GM10847 (cell line): ENCODE results near the gene GPNMB.
A peak's percentile ranks its signal among the peaks of the same experiment; 100 is the strongest.

ENCODE experiments used
- POLR2A ChIP-seq: IDR thresholded peaks from 2 replicates; pipeline ENCODE4 v1.6.1; 2011; ENCODE audit not compliant: insufficient read length; ENCODE audit errors: extremely low read depth

Gene GPNMB

DNA sequence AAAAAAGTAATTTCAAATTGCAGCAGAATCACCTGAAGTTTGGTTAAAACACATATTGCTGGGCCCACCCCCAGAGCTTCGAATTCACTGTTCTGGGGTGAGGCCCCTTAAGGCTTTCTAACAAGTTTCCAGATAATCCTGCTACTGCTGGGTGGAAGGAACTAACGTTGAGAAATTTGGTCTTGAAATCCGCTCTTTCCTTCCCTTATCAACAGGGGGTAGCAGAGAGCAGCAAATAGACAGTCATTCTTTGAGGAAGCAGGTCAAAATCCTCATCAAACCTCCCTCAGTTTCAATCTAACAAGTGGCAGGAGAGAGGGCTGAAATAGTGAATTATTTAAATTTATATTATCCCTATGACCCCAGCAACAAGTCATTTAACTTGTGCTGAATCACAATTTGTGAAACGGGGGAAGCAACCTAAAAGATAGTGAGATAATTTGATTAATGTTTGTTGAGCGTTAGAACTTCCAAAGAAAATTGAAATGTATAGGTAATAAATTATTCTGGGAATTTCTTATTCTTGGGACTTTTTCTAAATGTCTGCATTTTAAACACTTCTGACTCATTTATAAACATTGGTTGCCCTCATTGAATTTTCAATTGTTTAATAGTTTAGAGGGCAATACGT lies 30.9 kb downstream of the GPNMB start:
- TF ChIP-seq POLR2A = no peak

DNA sequence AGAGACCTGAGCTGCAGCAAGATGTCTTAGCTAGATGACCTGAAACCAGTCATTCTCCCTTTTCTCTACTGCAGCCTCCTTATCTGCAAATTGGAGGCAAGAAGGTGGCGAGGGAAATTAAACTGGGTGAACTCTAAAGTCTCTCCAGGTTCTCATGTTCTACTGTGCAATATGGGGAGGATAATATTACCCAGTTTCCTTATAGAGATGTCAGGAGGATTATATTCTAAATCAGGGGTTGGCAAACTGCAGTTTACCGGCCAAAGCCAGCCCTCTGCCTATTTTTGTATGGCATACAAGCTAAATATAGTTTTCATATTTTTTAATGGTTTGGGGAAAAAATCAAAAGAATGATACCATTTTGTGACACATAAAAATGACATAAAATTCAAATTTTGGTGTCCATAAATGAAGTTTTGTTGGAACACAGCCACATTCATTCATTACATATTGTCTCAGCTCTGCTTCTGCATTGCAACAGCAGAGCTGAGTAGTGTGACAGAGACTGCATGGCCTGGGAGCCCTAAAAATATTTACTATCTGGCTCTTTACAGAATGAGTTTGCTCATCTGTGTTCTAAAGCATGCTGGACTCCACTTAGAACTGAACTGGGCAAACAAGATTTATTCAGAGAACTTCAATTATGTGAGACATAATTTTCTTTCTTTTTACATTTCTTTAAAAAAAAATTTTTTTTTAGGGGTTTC lies 33.4 kb downstream of the GPNMB start:
- no peak for TF ChIP-seq POLR2A

DNA sequence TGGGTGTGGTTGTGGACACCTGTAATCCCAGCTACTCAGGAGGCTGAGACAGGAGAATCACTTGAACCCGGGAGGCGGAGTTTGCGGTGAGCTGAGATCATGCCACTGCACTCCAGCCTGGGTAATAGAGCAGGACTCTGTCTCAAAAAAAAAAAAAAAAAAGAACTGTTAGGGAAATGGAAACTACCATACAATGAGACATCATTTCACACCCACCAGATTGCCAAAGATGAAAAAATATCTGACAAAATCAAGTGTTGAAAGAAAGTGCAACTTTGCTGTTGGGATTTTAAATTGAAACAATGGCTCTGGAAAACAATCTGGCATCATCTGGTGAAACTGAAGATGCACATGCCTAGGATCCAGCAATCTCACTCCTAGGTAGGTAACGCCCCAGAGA lies 36.5 kb downstream of the GPNMB start:
- TF ChIP-seq POLR2A = no peak

DNA sequence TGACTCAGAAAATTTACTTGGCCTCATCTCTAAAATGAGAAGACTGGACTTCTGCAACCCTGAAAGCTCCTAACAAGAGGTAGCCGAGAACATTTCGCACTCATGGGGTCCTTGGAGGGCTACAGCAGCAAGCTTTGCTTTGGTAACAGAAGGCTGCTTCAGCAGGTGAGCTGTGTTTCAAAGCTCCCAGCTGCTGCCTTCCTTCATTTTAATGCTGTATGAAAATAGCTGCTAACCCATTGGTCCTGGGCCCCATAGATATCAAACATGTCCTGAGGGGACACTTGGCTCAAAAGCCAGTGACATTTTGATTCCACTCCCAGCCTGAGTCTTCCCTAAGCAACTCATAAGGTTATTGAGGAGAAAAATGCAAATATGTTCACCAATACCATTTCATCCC lies 38.3 kb downstream of the GPNMB start:
- no peak for TF ChIP-seq POLR2A

DNA sequence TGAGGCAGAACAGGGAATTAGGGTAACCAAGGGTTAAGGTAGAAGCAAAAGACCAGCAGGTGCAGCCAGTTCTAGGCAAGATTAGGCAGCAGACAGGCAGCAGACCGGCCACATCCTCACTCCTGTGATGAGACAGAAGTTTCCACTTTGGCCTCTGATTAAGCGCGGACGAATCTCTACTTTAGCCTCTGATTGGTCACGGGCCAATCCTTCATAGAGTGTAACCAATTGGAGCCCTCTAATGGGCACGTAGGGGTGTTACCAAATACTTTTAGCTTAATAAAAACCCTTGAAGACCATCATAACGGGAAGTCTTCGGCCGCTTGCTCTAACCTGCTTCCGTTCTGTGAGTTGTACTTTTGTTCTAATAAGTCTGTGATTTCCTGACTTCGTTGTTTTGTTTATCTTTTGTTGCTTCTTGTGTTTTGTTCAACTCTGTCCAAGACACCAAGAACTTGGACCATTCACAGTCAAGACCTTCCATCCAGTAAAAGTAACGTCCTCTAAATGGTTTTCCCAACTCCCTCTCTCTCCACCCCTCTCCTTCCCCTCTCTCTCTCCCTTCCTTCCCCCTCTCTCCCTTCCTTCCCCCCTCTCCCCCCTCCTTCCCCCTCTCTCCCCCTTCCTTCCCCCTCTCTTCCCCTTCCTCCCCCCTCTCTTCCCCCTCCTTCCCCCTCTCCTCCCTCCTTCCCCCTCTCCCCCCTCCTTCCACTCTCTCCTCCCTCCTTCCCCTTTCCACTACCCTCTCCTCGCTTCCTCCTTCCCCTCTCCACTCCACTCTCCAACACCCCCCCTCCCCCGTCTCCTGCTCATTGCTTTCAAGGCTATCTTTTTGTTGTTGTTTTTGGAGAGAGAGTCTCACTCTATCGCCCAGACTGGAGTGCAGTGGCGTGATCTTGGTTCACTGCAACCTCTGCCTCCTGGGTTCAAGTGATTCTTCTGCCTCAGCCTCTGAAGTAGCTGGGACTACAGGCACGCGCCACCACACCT lies 39.4 kb downstream of the GPNMB start:
- TF ChIP-seq POLR2A = no peak

DNA sequence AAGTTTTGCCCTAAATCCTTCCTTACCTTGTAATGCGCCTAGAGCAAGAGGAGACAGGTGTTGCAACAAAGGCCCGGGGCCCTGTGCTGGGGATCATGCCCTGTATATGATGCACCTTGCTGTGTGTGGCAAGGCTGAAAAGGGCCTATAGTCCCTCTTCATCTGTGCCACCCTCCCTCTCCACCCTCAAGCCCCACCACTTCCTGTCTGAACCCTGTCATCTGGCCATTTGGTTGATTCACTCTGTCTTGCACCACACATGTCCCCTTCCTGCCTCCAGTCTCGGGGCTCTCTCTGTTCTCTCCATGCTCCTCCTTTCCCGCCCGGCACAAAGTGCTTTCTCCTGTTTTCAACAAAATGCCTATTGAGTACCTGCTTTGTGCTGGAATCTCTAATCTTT lies 41.0 kb downstream of the GPNMB start:
- TF ChIP-seq POLR2A = no peak

DNA sequence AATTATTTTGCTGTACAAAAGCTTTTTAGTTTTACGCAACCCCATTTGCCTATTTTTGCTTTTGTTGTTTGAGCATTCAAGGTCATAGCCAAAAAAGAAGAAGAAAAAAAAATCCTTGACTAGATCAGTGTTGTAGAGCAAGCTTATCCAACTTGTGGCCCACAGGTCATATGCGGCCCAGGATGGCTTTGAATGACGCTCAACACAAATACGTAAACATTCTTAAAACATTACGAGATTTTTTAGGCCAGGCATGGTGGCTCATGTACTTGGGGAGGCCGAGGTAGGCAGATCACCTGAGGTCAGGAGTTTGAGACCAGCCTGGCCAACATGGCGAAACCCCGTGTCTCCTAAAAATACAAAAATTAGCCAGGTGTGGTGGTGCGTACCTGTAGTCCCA lies 44.4 kb downstream of the GPNMB start:
- TF ChIP-seq POLR2A = no peak

DNA sequence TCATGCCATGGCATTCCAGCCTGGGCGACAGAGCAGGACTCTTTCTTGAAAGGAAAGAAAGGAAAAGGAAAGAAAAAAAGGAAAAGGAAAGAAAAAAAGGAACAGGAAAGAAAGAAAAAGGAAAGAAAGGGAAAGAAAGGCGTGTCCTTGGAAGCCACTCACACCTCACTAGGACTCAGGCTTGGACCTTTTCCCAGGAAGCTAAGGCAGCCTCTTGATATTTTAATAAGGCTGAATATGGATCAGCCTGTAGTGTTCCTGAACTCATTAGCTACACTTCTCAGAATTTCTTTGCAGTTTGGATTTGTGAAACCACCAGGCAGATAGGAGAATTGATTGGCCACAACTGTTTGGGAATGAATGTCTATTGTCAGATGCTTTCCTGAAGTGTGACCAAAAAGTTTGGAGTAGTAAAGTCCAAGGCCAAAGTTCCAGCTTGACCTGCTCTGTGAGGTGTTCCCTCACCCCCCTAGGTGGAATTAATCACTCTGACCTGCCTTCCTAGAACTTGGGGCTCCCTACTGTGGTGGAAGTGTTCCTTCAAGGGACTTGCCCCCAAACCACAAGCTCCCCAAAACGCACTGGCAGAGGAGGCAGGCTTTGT lies 45.5 kb downstream of the GPNMB start:
- no peak for TF ChIP-seq POLR2A

DNA sequence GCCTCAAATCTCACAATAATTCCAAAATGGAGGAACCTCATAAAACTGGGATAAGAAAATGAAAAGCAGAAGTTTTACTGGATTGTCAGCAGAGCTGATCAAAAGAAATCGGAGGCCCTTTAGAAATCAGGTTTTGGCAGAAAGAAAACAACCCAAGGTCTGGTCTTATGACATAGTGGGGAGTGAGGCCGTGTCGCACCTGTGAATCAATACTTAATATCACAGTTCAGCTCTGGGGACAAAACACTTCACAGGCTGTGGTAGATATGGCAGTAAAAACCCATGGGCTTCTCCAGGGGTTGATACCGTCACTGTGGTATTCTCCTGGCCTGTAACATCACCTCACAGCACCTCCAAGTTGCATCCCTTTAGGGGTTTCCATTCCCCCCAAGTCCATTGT lies 46.0 kb downstream of the GPNMB start:
- no peak for TF ChIP-seq POLR2A

DNA sequence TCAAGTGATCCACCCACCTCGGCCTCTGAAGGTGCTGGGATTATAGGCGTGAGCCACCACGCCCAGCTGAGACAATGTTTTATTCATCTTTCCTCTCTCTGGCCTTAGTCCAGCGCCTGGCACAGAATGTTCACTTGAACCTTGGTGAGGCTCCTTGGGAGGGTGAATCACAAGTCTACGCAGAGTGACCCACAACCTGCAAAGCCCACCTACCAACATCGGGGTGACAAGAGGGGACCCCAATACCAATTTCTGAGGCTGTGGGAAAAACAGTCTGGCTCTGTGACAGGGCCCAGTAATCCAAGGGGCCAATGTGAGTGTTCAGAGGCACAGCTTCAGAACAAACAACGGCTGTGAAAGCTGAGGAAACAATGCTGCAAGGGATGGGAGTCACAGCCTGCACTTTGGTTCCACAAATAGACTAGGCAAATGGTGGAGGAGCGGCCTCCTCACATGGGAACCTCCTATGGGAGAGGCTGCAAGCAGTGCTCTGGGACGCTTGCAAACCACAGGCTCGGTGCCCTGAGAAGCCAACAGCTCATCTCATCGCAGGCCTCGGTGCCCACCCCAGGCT lies 47.0 kb downstream of the GPNMB start:
- no peak for TF ChIP-seq POLR2A

DNA sequence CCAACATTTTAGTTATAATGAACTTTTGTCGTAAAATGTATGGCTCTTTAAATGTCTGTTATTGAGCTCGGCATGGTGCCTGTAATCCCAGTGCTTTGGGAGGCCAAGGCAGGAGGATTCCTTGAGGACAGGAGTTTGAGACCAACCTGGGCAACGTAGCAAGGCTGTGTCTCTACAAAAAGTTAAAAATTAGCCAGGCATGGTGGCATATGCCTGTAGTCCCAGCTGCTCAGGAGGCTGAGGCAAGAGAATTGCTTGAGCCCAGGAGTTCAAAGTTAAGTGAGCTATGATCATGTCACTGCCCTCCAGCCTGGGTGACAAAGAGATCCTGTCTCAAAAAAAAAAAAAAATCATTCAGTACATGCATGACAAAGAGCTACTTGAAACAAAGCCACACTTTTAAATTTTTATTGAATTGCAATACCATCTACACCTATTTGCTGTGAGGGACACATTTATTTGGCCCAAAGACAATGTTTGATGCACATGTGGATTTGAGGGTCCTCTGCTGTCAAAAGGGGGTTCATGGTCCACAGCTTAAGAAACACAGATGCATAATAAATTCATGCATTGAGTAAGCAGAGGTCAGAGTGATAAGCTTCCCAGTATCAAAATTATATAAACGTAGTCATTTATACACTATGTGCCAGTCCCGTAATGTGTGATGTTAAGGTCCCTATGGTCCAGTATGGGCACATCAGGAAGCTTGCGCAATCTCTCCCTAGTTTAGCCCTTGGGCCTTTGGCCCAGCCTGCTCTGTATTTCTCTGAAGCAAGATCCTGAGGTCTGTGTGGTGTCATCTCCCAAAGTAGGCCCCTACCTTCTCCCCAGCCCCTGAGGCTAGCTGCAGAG lies 48.2 kb downstream of the GPNMB start:
- TF ChIP-seq POLR2A = no peak

DNA sequence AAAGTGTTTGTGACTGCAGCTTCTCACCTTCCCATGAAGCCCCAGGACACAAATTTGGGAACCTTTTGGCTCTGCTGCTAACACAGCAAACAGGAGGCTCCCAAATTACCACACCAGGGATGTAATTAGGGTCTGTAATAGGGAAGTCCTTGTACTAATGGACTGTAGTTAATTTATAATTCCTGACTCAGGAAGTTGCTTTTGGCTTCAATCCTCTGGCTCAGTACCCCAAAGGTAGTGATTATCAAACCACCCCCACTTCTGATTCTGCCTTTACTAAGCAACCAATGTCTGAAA lies 48.8 kb downstream of the GPNMB start:
- TF ChIP-seq POLR2A = no peak

DNA sequence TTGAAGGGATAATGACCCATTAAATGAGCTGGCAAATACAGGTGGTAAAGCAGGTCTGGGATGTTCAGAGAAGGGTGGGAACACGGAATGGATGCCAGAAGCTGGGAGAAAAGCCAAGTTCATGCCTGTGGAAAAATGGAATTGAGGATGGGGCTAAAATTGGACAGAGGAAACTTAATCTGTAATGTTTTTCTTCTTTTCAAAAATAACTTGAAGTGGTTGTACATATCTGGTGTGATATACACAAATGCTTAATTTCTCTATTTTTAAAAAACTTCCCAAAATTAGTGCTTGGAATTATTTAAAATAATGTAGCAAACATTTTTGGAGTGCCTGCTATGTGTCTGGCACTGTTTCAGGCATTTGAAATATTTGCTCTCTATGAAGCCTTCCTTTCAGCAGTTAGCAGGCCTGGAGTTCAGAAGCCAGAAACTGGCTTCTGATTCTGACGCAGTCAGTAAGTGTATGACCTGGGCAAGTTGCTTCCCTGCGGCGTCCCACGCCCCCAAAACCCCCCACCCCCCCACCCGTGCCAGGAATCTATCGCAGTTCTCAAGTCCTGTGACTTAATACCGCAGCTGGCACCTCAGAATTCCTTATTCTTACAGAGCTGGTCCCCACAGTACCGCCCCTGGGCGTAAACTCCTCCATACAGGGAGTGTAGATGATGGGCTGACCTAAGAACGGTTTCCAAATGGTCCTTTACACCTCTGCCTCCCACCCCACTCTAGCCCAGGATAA lies 51.7 kb downstream of the GPNMB start:
- no peak for TF ChIP-seq POLR2A

DNA sequence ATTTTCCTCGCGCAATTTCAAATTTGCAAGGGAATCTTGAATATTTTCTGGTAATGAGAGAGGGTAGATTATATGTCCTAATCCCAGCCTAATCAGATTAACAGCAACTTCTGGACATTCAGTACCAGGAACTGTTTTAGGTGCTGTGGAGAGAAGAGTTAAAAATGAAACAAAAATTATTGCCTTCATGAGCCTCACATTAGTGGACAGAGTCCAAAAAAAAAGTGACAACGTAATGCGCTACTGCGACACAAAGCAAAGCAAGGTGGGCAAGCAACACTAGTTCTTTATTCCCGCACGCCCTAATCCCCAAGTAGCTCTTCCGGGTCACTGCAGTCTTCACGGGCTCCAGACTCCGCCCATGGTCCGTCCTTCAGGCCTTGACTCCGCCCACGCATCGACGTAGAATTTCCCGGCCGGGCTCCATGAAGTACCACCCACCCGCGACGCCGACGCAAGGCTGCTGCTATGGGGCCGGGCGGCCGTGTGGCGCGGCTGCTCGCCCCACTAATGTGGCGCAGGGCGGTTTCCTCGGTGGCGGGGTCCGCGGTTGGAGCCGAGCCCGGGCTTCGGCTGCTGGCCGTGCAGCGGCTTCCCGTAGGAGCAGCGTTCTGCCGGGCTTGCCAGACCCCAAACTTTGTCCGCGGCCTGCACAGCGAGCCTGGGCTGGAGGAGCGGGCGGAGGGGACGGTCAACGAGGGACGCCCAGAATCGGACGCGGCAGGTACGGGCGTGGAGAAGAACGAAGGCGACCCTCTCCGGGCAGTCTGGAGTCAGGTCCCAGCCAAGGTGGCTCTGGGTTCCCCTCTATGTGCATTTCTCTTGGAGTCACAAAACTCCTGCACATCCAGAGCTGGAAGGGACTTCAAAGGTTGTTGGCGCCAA lies 52.6 kb downstream of the GPNMB start, which contains the start of gene MALSU1:
MALSU1 (plus strand) TSS at position 455 of the 885 bp plus-strand sequence; CDS start at position 469, 14 bp downstream.
- peak; percentile 92 for TF ChIP-seq POLR2A
